NCI-H2029 treated with DMSO at 0.1 percent for 48 hours (cell line): ENCODE data around the gene PPEF1.
"Not testable (repeated sequence)": the region's sequence is repeated elsewhere in the genome, so short reads cannot be mapped to it uniquely, and the experiment has no call there.

Source experiments
- DNase-seq: peaks from one replicate; lab custom pipeline; 2025; lab: John Stamatoyannopoulos, UW

Gene PPEF1

GRCh38 chrX:18701621-18702361 lies 5.7 kb upstream of the PPEF1 start:
- no peak for DNase-seq

- no peak for DNase-seq
Observed at GRCh38 chrX:18702362-18703195, 4.9 kb upstream of the PPEF1 start.

GRCh38 chrX:18709833-18710232 lies 2.4 kb downstream of the PPEF1 start:
- no peak for DNase-seq

GRCh38 chrX:18714910-18715309 lies 7.5 kb downstream of the PPEF1 start:
- no peak for DNase-seq

DNA sequence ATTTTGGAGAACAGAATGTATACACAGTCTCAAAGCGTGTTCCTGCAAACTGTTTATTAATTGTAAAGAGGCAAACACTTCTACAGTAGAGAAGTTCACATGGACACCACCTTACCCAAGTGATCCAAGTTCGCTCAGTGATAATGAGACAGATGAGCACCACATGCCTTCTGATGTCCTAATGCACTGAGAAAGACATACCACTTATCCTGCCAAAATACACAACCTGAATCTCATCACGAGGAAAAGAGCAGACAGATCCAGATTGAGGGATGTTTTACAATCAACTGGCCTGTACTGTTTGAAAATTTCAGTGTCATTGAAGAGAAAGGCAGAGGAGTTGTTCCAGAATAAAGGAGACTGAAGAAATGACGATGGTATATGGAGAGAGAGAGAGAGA lies 12.4 kb downstream of the PPEF1 start:
- no peak for DNase-seq

- DNase-seq, result no peak
Observed at GRCh38 chrX:18721683-18722499, 14.4 kb downstream of the PPEF1 start.

DNA sequence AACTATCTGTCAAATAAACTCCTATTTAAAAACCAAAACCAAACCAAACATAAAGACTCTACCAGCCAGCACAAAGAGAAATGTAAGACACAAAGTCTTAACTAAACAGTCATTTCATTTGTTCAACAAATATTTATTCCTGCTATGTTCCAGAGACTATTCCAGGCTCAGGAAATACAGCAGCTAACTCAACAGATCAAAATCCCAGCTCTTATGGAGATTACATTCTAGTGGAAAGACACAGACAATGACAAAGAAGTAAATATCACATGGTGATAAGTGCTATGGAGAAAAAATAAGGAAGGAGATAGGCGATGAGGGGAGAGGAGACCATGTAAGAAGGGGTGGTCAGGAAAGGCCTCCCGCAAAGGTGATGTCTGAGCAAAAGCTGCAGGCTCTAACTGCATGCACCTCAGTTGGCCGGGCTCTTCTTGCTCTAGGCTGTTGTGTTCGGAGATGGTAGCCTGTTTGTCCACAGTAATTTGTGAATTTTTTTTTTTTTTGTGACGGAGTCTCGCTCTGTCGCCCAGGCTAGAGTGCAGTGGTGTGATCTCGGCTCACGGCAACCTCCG lies 15.1 kb downstream of the PPEF1 start:
- DNase-seq, result no peak

GRCh38 chrX:18725310-18725943 lies 18.0 kb downstream of the PPEF1 start:
- no peak for DNase-seq

GRCh38 chrX:18733287-18733686 lies 25.8 kb downstream of the PPEF1 start:
- DNase-seq, result no peak

- not testable (repeated sequence) for DNase-seq
Observed at GRCh38 chrX:18739609-18740008, 32.2 kb downstream of the PPEF1 start.

GRCh38 chrX:18748499-18748898 lies 41.1 kb downstream of the PPEF1 start:
- no peak for DNase-seq

- no peak for DNase-seq
Observed at GRCh38 chrX:18753631-18754030, 46.2 kb downstream of the PPEF1 start.

DNA sequence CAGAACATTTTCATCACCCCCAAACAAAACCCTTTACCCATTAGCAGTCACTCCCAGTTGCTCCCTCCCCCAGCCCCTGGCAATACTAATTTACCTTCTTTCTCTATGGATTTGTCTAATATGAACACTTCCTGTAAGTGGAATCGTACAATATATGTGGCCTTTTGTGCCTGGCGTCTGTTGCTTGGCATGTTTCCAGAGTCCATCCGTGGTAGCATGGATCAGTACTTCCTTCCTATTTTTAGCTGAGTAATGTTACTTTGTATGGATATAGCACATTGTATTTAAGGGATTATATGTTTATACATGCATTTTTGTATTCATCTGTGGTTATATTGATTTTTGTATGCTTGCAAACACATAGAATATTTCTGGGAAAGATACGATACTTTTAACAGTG lies 48.2 kb downstream of the PPEF1 start:
- DNase-seq, result no peak

DNA sequence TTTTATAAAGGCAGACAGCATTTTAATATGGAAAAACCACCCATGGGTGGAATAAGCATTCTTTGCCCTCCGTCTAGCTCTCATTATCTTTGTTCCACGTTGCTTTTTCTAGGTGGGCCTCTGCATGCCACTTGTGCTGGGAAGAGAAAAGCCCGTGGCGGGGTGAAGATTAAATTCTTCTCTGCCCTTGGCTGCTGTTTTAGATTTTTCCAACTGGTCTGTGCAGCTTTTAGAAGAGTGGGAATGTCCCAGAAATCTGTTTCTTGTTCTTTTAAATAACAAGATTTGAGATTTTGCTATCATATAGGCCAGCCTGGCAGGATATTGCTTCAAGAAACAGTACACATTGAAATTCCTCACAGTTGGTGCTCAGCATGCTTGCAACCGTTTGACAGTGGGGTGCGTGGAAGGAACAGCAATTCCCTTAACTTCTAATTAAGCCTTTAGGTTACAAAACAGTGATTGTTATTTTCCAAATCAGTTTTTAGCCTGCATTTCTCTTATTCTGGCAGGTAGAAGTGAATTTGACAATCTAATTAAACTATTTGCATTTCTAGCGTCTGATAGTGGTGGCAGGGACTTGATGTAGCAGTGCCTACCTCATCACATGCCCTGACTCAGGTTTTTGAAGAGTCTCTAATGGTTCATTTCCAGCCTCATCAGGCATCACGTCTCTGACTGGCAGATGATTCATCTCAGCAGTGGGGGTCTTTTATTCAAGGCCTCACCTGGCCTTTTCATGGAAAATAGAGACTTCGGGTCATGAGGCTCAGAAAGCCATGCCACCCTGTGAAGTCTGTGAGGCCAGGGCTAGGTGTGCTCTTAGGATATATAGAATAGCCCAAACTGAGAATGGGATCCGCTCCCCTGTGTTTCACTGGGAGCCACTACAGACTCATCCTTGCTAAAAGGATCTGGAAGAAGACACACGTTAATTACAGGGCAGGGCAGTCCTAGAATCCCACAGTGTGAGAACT lies 50.8 kb downstream of the PPEF1 start:
- no peak for DNase-seq

- no peak for DNase-seq
Observed at GRCh38 chrX:18761750-18762149, 54.3 kb downstream of the PPEF1 start.

DNA sequence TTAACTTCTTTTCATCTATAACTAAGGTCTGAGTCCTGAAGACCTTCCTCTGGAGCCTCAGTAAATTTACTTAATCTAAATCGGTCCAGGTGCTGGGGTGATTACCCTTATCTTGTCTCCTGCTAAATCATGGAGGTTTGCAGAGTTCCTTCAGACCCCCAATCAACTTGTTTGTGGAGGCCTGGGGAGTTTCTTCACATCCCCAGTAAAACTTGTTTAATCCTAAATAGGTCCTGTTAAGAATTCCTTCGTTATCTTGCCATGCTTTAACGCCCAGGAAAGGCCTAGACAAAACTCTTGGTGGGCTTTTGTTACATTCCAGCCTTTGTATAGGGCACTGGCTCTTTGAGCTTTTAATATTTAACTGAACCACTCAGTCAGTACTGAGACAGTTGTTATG lies 55.7 kb downstream of the PPEF1 start:
- DNase-seq, result not testable (repeated sequence)

GRCh38 chrX:18769364-18769763 lies 61.9 kb downstream of the PPEF1 start:
- DNase-seq, result no peak

DNA sequence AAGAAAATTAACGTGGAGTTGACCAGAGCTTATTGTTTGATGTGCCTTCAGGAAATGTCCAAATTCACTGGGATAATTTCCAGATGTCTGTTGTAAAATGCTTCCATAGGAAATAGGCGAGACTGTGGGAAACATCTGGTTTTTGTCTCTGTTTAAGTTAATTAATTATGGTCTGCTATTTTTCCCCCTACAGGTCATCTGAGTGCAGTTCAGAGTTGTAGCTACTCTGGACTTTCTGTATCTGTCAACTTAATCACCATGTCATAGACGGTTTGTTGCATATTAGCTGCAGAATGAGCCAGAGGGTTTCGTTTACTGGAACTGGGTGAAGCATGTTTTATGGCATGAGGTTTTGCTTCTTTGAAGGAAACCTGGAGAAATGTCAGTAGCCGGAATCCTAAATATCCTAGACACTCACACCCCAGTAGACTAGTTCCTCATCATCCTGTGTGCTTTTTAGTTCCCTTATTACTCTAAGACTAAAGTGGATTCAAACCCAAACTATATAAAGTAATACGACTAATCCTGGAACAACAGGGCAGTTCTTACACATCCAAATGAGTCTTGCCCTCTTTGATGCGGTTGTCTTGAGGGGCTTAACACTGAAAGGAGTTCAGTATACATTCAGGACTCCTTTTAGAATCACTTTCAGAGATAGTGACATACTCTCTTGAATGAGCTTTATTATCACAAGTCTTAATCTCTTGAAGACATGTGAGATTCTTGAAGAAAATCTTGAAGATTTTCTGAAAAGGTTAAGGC lies 62.5 kb downstream of the PPEF1 start:
- no peak for DNase-seq

DNA sequence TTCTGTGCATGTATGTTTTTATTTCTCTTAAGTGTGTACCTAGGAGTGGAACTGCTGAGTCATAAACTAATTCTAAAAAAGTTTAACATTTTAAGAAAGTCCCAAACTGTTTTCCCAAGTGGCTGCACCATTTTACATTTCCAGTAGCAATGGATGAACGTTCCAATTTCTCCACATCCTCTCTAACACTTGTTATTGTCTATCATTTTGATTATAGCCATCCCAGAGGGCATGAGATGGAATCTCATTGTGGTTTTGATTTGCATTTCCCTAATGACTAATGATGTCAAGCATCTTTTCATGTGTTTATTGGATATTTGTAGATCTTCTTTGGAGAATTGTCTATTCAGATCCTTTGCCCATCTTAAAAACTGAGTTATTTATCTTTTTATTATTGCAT lies 82.5 kb downstream of the PPEF1 start:
- no peak for DNase-seq

GRCh38 chrX:18792828-18793227 lies 85.4 kb downstream of the PPEF1 start:
- no peak for DNase-seq
